ENCODE measurements around the gene TNC.

TNC gene

GRCh38 chr9:115093520-115093919 lies 24.4 kb downstream of the TNC start:
- no peak for DNase-seq

GRCh38 chr9:115090486-115090885 lies 27.5 kb downstream of the TNC start:
- DNase-seq: no peak

GRCh38 chr9:115088860-115089259 lies 29.1 kb downstream of the TNC start:
- no peak for DNase-seq

DNA sequence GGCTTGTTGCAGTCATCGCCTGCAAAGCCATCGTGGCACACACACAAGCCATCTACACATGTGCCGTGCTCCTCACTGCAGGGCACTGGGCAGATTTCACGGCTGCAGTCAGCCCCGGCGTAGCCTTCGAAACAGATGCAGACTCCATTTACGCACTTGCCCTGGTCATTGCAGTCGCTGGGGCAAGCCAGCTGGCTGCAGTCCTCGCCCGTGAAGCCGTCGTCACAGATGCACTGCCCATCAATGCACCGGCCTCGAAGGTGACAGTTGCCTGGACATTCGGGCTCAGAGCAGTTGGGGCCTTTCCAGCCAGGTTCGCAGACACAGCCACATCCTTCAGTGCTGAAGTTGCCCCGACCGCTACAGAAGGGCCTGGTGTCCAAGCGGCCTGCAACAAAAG lies 31.1 kb downstream of the TNC start:
- no peak for DNase-seq

- no peak for DNase-seq
These were observed 31.5 kb downstream of the TNC start for GRCh38 chr9:115086461-115086860.

- DNase-seq: no peak
These were observed 32.1 kb downstream of the TNC start for GRCh38 chr9:115085773-115086377.

DNA sequence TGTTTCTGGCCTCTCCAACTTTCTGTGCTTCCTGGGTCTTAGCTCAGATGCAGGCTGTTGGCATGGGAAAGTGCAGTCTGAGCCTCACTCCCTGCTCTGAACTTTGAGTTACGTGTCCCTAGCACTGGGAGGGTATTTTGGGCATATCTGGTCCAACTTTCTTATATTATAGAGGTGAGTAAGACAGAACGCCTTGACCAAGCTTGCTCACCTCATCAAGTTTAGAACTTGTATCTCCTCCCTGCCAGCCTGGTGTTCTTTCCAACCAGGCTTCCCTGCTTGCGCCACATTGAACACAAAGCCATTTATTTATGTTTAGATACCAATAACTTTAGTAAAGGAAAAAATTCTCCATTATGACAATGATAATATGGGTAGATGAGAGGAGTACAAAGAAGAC lies 33.2 kb downstream of the TNC start:
- no peak for DNase-seq

DNA sequence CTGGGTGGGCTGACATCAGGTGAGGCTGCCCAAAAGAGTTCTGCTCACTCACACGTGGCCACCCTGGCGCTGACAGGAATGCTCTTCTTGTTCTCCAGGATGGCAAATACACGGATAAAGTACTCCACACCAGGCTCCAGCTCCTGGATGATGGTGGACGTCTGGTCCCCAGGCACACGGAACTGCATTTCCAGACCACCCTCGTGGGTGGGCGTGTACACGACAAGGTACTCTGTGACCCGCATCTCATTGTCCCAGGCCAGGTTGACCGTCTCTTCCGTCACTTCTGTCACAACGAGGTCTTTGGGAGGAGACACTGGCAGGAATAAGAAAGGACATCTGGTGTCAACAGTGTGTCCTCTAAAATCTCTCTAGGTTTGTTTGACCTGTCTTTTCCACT lies 33.8 kb downstream of the TNC start:
- no peak for DNase-seq

GRCh38 chr9:115080242-115080641 lies 37.7 kb downstream of the TNC start:
- DNase-seq: no peak

GRCh38 chr9:115079156-115079555 lies 38.8 kb downstream of the TNC start:
- DNase-seq: no peak

DNA sequence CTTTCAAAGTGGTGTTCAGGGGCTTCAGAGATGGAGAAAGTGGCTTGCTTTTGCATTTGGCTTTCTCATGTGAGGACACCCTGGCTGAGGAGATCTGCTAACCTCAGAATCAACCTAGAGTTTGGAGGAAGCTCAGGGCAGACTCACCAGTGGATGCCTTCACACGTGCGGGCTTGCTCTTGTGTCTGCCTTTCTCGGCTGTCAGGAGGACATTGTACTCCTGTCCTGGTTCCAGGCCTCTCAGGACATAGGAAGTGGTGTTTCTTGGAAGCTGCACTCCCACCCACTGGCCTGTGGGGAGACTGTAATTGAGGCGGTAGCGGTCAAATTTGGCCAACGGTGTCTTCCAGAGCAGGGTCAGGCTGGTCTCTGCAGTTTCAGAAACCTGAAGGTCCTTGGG lies 44.5 kb downstream of the TNC start:
- no peak for DNase-seq

- no peak for DNase-seq
These were observed 46.8 kb downstream of the TNC start for GRCh38 chr9:115071176-115071575.

DNA sequence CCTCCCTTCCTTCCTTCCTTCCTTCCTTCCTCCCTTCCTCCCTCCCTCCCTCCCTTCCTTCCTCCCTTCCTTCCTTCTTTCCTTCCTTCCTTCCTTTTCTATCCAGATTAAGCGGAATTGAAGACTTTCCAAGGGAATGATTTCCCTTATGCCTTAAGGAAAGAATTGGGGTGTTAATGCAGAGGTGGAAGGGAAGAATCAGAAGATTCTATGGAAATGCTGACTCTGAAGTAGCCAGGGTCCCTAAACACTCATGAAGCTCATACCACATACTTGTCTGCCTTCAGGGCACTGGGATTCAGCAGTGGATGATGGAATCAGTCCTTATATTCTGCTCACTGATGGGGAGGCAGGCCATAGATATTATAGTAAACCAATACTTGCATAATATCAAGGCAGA lies 48.2 kb downstream of the TNC start:
- no peak for DNase-seq

DNA sequence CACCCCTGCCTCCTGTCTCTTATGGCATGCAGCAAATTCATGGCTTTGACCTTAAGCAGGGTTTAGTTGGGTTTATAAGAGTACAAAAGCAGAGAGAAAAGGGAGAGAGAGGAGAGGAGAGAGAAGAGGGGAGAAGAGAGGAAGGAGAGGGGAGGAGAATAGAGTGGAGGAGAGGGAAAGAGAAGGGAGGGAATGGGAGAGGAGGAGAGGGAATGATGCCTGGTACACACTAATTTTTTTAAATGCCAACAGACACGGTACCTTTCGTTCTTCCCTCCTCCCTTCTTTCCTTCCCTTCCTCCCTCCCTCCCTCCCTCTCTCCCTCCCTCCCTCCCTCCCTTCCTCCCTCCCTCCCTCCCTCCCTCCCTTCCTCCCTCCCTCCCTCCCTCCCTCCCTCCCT lies 48.7 kb downstream of the TNC start:
- no peak for DNase-seq

DNA sequence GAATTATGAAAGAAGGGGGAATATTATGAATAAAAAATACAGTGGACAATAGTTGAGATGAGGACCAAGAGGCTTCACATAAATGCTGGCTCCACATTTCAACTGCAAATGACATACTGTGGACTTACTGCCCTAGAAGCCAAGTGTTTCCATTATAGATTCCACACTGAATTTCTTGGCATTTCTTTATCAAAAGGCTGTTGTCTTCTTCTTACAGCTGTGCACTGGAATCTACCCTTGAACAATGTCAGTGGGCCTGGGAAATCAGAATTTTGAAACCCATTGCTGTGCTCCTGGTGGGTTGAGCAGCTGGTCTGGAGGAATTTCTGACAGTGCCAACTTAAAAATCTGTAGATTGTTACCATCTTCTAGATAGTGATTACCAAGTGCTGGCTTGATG lies 49.9 kb downstream of the TNC start:
- DNase-seq: no peak

GRCh38 chr9:115063058-115063845 lies 54.7 kb downstream of the TNC start:
- DNase-seq: no peak

GRCh38 chr9:115058684-115059315 lies 59.2 kb downstream of the TNC start:
- DNase-seq: no peak

DNA sequence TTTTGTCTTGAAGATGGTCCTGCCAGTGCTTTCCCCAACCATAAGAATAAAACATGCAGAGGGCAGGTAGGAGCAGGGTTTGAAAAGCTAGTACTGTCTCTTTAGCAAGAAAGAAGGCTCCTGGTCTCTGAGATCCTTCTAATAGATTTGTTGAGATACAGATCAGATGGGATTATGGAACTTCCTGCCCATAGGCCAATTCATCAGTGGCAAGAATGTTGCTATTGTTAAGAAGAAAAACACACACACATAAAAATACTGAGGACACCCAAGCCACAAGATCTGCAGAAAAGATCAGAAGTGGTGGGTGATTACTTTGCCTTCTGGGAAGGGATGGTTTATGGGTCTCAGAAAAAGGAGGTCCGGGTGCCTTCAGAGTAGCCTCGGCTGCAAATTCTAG lies 59.8 kb downstream of the TNC start:
- no peak for DNase-seq

- DNase-seq: peak; percentile 22
These were observed 60.4 kb downstream of the TNC start for GRCh38 chr9:115057559-115057958.

GRCh38 chr9:115050002-115050490 lies 67.9 kb downstream of the TNC start:
- no peak for DNase-seq

- peak; percentile 42 for DNase-seq
These were observed 71.1 kb downstream of the TNC start for GRCh38 chr9:115046824-115047223.

- no peak for DNase-seq
These were observed 71.8 kb downstream of the TNC start for GRCh38 chr9:115046199-115046598.

GRCh38 chr9:115043632-115044031 lies 74.3 kb downstream of the TNC start:
- no peak for DNase-seq
